GM13976 (cell line): Measurements from ENCODE around the gene LRP11.

Source experiments
- DNase-seq: peaks from one replicate; pipeline ENCODE4 v3.0.0; 2012; ENCODE audit warnings: low spot score
- in situ Hi-C: fragments of 300-500 bp; cut with MboI; formaldehyde crosslinking; loops from one replicate; pipeline ENCODE4 v1.12.0; 2022; ENCODE audit warnings: low sequenced_read_pairs, mixed read lengths, inconsistent platforms; ENCODE audit not compliant: unreplicated experiment
- TF ChIP-seq, protein P1 (sequence below): IDR thresholded peaks from 2 replicates; pipeline ENCODE4 v1.5.1; 2012; ENCODE audit warnings: borderline replicate concordance, mild to moderate bottlenecking; ENCODE audit not compliant: insufficient read depth; ENCODE audit errors: extremely low read depth, missing control alignments, control extremely low read depth

LRP11 gene

DNA sequence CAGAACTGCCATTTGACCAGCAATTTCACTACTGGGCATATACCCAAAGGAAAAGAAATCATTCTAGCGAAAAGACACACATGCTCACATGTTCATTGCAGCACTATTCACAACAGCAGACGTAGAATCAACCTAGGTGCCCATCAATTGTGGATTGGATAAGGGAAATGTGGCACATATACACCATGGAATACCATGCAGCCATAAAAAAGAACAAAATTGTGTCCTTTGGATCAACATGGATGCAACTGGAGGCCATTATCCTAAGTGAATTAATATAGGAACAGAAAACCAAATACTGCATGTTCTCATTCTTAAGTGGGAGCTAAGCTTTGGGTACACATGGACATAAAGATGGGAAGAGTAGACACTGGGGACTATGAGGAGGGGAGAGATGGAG lies 17.7 kb upstream of the LRP11 start:
- TF ChIP-seq, protein P1, sequence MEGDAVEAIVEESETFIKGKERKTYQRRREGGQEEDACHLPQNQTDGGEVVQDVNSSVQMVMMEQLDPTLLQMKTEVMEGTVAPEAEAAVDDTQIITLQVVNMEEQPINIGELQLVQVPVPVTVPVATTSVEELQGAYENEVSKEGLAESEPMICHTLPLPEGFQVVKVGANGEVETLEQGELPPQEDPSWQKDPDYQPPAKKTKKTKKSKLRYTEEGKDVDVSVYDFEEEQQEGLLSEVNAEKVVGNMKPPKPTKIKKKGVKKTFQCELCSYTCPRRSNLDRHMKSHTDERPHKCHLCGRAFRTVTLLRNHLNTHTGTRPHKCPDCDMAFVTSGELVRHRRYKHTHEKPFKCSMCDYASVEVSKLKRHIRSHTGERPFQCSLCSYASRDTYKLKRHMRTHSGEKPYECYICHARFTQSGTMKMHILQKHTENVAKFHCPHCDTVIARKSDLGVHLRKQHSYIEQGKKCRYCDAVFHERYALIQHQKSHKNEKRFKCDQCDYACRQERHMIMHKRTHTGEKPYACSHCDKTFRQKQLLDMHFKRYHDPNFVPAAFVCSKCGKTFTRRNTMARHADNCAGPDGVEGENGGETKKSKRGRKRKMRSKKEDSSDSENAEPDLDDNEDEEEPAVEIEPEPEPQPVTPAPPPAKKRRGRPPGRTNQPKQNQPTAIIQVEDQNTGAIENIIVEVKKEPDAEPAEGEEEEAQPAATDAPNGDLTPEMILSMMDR: no peak
- no peak for DNase-seq
- in situ Hi-C loops: no loop called here

DNA sequence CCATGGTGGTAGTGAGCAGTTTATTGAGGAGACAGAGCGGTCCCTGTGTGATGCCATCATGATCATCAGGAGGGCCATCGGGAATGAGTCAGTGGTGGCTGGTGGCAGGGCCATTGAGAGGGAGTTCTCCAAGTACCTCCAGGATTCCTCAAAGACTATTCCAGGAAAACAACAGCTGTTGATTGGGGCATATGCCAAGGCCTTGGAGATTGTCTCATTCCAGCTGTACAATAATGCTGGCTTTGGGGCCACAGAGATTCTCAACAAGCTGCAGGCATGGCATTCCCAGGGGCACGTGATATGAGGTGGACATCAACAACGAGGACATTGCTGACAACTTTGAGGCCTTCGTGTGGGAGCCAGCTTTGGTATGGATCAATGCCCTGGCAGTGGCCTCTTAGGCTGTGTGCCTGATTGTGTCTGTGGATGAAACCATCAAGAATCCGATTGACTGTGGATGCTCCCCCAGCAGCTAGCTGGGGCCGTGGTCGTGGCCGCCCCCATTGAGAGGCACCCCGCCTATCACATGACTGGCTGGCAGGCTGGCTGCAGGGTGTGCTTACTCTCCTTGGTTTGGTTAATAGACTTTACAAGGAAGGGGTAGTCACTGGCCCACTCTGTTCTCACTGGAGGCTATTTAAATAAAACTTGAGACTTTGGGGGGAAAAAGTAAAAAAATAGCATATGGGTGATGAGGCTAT lies 17.1 kb upstream of the LRP11 start:
- in situ Hi-C loops: no loop called here
- no peak for DNase-seq
- TF ChIP-seq, protein P1: no peak

- no peak for DNase-seq
- TF ChIP-seq, protein P1: no peak
- in situ Hi-C loops: no loop called here
Measured at GRCh38 chr6:149877659-149878058, 13.5 kb upstream of the LRP11 start.

- TF ChIP-seq, protein P1: no peak
- in situ Hi-C loops: no loop called here
- no peak for DNase-seq
Measured at GRCh38 chr6:149876241-149876933, 12.2 kb upstream of the LRP11 start.

DNA sequence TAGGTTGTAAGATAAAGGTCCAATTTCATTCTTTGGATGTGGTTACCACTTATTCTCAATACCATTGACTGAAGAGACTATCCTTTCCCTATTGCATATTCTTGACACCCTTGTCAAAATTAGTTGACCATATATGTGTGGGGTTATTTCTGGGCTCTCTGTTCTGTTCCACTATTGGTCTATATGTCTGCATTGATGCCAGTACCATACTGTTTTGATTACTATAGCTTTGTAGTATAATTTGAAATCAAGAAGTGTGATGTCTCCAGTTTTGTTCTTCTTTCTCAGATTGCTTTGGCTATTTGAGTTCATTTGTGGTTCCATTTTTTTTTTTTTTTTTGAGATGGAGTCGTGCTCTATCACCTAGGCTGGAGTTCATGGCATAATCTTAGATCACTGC lies 8.1 kb upstream of the LRP11 start:
- in situ Hi-C loops: no loop called here
- TF ChIP-seq, protein P1: no peak
- DNase-seq: no peak

DNA sequence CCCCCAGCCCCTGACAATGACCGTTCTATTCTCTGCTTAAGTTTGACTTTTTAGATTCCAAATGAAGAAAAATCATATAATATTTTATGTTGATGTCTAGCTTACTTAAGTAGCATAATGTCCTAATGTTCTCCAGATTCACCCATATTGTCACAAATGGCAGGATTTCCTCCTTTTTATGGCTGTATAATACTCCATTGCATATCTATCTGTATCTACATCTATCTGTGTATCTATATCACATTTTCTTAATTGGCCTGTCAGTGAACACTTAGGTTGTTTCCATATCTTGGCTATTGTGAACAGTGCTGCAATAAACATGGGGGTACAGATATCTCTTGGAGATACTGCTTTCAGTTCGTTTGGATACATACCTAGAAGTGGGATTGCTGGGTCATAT lies 7.0 kb upstream of the LRP11 start:
- TF ChIP-seq, protein P1: no peak
- DNase-seq: no peak
- in situ Hi-C loops: no loop called here
